A549 (cell line): Measurements from ENCODE around the gene SLC7A11. TPM values are rescaled to one million over a fixed set of nuclear protein-coding genes. Genes with fewer than 3 reads are reported as not detected.

Source experiments
- ATAC-seq, 2 experiments: fragments of 200-7000 bp in 1 of 2; fragments of >200 bp in 1 of 2; cut with Nextera tagmentation in 1 of 2; cut with Tn5 transposase in 1 of 2; 3 replicates each; pipeline versions ENCODE4 v1.8.0 to v1.9.1; 2018 to 2020; ENCODE audit warnings: mild to moderate bottlenecking in 1 of 2, moderate library complexity in 1 of 2
- CTCF ChIA-PET: fragments of 300-600 bp; sonication (Branson Sonifier 250); formaldehyde crosslinking; extraction: SDS; loops from one replicate; lab custom pipeline; 2021; ENCODE audit warnings: antibody characterized with exemption, inconsistent platforms; lab: Yijun Ruan, JAX
- POLR2A ChIA-PET: fragments of 350-600 bp; formaldehyde crosslinking; extraction: SDS; loops from one replicate; lab custom pipeline; 2021; ENCODE audit warnings: antibody characterized with exemption, inconsistent platforms; lab: Yijun Ruan, JAX
- DNase-seq, 2 experiments: peaks; one replicate each; pipeline versions ENCODE4 v3.0.0 to v3.0.0-alpha.2; 2011 to 2016; ENCODE audit warnings: low read depth in 1 of 2, low spot score in 1 of 2
- FAIRE-seq: peaks from 2 replicates; lab custom pipeline; 2011; peaks lifted over from hg19 to GRCh38; lab: Jason Lieb, UNC
- H3K27ac ChIP-seq, 2 experiments: fragments of >200 bp; sonication (Bioruptor Twin); formaldehyde crosslinking; 3 replicates each; pipeline ENCODE4 v1.5.1; 2016 to 2017
- H3K4me1 ChIP-seq: fragments of >200 bp; sonication (Bioruptor Twin); formaldehyde crosslinking; 3 replicates; pipeline ENCODE4 v1.6.1; 2016
- H3K4me2 ChIP-seq: fragments of >200 bp; sonication (Bioruptor Twin); formaldehyde crosslinking; 3 replicates; pipeline ENCODE4 v1.6.1; 2016
- H3K4me3 ChIP-seq: fragments of >200 bp; sonication (Bioruptor Twin); formaldehyde crosslinking; 3 replicates; pipeline ENCODE4 v1.5.1; 2016
- H3K9me3 ChIP-seq: fragments of >200 bp; sonication (Bioruptor Twin); formaldehyde crosslinking; 3 replicates; pipeline ENCODE4 v1.6.1; 2016
- ATOH8 ChIP-seq: fragments of 250-450 bp; sonication (Bioruptor Pico); IDR thresholded peaks from 2 replicates; pipeline ENCODE4 v1.5.0; 2020; ENCODE audit warnings: low read depth, mild to moderate bottlenecking, moderate library complexity
- BHLHE40 ChIP-seq: IDR thresholded peaks from 2 replicates; pipeline ENCODE4 v1.6.1; 2012; ENCODE audit warnings: low read depth, low read length, inconsistent platforms
- CEBPB ChIP-seq, 2 experiments: fragments of >200 bp in 1 of 2; sonication (Bioruptor Twin) in 1 of 2; formaldehyde crosslinking in 1 of 2; IDR thresholded peaks; 2 replicates each; pipeline ENCODE4 v1.6.1; 2012 to 2016
- CHD4 ChIP-seq: fragments of 200-600 bp; sonication (generic); IDR thresholded peaks from 2 replicates; pipeline ENCODE4 v1.6.1; 2016; ENCODE audit warnings: antibody characterized with exemption, mild to moderate bottlenecking, borderline replicate concordance
- EHMT2 ChIP-seq: fragments of 200-600 bp; sonication (generic); IDR thresholded peaks from 2 replicates; pipeline ENCODE4 v1.6.1; 2016; ENCODE audit warnings: antibody characterized with exemption, low read depth, mild to moderate bottlenecking, moderate library complexity
- ELK1 ChIP-seq: fragments of 150-350 bp; IDR thresholded peaks from 2 replicates; pipeline ENCODE4 v1.6.1; 2014; ENCODE audit warnings: low read depth, mild to moderate bottlenecking, low read length
- EP300 ChIP-seq, 2 experiments: fragments of >200 bp; sonication (Bioruptor Twin); formaldehyde crosslinking; IDR thresholded peaks; 2 replicates in 1 of 2; 3 replicates in 1 of 2; pipeline ENCODE4 v1.6.1; 2016 to 2017
- FOSB ChIP-seq: fragments of 250-450 bp; sonication (Bioruptor Pico); IDR thresholded peaks from 2 replicates; pipeline ENCODE4 v1.5.0; 2020; ENCODE audit warnings: mild to moderate bottlenecking, moderate library complexity
- FOSL2 ChIP-seq, 2 experiments: fragments of 450-650 bp in 1 of 2; fragments of >200 bp in 1 of 2; sonication (Bioruptor Twin) in 1 of 2; formaldehyde crosslinking; IDR thresholded peaks; 2 replicates each; pipeline versions ENCODE4 v1.5.0 to v1.6.1; 2016 to 2020; ENCODE audit warnings: mild to moderate bottlenecking in 1 of 2, moderate library complexity in 1 of 2
- HDAC2 ChIP-seq: fragments of 200-600 bp; sonication (generic); IDR thresholded peaks from 2 replicates; pipeline ENCODE4 v1.6.1; 2016
- HES2 ChIP-seq: fragments of >200 bp; sonication (Bioruptor Twin); formaldehyde crosslinking; IDR thresholded peaks from 2 replicates; pipeline ENCODE4 v1.6.1; 2016
- HOXA7 ChIP-seq: fragments of 250-450 bp; sonication (Bioruptor Pico); IDR thresholded peaks from 2 replicates; pipeline ENCODE4 v1.5.0; 2020; ENCODE audit warnings: mild to moderate bottlenecking, moderate library complexity
- HOXB5 ChIP-seq: fragments of 250-450 bp; sonication (Bioruptor Pico); IDR thresholded peaks from 2 replicates; pipeline ENCODE4 v1.5.0; 2020; ENCODE audit warnings: mild to moderate bottlenecking, moderate library complexity
- JUN ChIP-seq, 2 experiments: fragments of >200 bp; sonication (Bioruptor Twin); formaldehyde crosslinking; IDR thresholded peaks; 2 replicates in 1 of 2; 3 replicates in 1 of 2; pipeline ENCODE4 v1.6.1; 2016 to 2017
- JUNB ChIP-seq: fragments of >200 bp; sonication (Bioruptor Twin); formaldehyde crosslinking; IDR thresholded peaks from 2 replicates; pipeline ENCODE4 v1.6.1; 2016
- MAFK ChIP-seq: fragments of 450-650 bp; IDR thresholded peaks from 2 replicates; pipeline ENCODE4 v1.6.1; 2014; ENCODE audit not compliant: partially characterized antibody
- MYC ChIP-seq: IDR thresholded peaks from 2 replicates; pipeline ENCODE4 v1.6.1; 2012; ENCODE audit warnings: mild to moderate bottlenecking, inconsistent platforms, low read length, improper control_type of control experiment, borderline replicate concordance
- POLR2A ChIP-seq: IDR thresholded peaks from 2 replicates; pipeline ENCODE4 v1.6.1; 2012; ENCODE audit warnings: mild to moderate bottlenecking, low read length
- RAD21 ChIP-seq, 2 experiments: fragments of >200 bp in 1 of 2; sonication (Bioruptor Twin) in 1 of 2; formaldehyde crosslinking in 1 of 2; IDR thresholded peaks in 1 of 2; conservative IDR thresholded peaks in 1 of 2; 2 replicates in 1 of 2; 3 replicates in 1 of 2; pipeline ENCODE4 v1.6.1; 2012 to 2018; ENCODE audit warnings: inconsistent platforms in 1 of 2
- RARB ChIP-seq: fragments of 250-450 bp; sonication (Bioruptor Pico); IDR thresholded peaks from 2 replicates; pipeline ENCODE4 v1.8.0; 2021; ENCODE audit warnings: mild to moderate bottlenecking, moderate library complexity
- RCOR1 ChIP-seq: fragments of 150-350 bp; IDR thresholded peaks from 2 replicates; pipeline ENCODE4 v1.6.1; 2014; ENCODE audit warnings: antibody characterized with exemption, low read length, low read depth
- REST ChIP-seq: fragments of 200-600 bp; sonication (generic); IDR thresholded peaks from 2 replicates; pipeline ENCODE4 v1.6.1; 2016; ENCODE audit warnings: antibody characterized with exemption, mild to moderate bottlenecking, moderate library complexity
- RFX5 ChIP-seq: fragments of 450-650 bp; IDR thresholded peaks from 2 replicates; pipeline ENCODE4 v1.7.1; 2014; ENCODE audit warnings: antibody characterized with exemption, mild to moderate bottlenecking, moderate library complexity
- RNF2 ChIP-seq: fragments of 200-600 bp; sonication (generic); IDR thresholded peaks from 2 replicates; pipeline ENCODE4 v1.6.1; 2016; ENCODE audit warnings: low read depth, mild to moderate bottlenecking, antibody characterized with exemption, moderate library complexity, borderline replicate concordance
- SMC3 ChIP-seq: fragments of >200 bp; sonication (Bioruptor Twin); formaldehyde crosslinking; IDR thresholded peaks from 3 replicates; pipeline ENCODE4 v1.6.1; 2018; ENCODE audit warnings: inconsistent platforms
- ZC3H11A ChIP-seq: fragments of 450-650 bp; IDR thresholded peaks from 2 replicates; pipeline ENCODE4 v1.6.1; 2014; ENCODE audit warnings: antibody characterized with exemption, mild to moderate bottlenecking
- ZSCAN20 ChIP-seq: fragments of 250-450 bp; sonication (Bioruptor Pico); IDR thresholded peaks from 2 replicates; pipeline ENCODE4 v1.8.0; 2022; ENCODE audit warnings: mild to moderate bottlenecking, moderate library complexity
- WGBS: methylation state at CpG from one replicate; pipeline ENCODE4 v1.1.6; 2017; ENCODE audit errors: missing lambda C conversion rate; 5-methylcytosine and 5-hydroxymethylcytosine counted together
- polyA plus RNA-seq, 4 experiments: library from polyadenylated mRNA; depleted of rRNA in 3 of 4; stranded (reverse); fragments of >200 nt; fragmentation: RNase III in 1 of 4; extraction: RNeasy Plus Mini Kit Qiagen cat#74134 plus additional on column Dnase treatment in 1 of 4; gene quantifications; 2 replicates in 3 of 4; 3 replicates in 1 of 4; pipeline ENCODE4 v1.2.3, GENCODE V29; 2011 to 2017
- TF ChIP-seq, protein P1 (sequence below): IDR thresholded peaks from 2 replicates; pipeline ENCODE4 v1.6.1; 2012

The SLC7A11 gene
- polyA plus RNA-seq, 2 of the 4 experiments (the other 2 are of a cell fraction): 52.4 to 161 TPM

GRCh38 chr4:138200236-138200590, 41.9 kb downstream of the SLC7A11 start:
- DNase-seq (no peak), FAIRE-seq (no peak), ATAC-seq (no peak)
- H3K4me3 ChIP-seq: no peak overlapping the region
- peak overlapping the region; percentile 72 to 76; a peak in 5 of 6 replicates for H3K27ac ChIP-seq
- H3K4me1 ChIP-seq: peaks cover 96% of the 10 kb centered on the region
- no peak for TF ChIP-seq REST
- no peak for TF ChIP-seq FOSB
- TF ChIP-seq BHLHE40: no peak
- TF ChIP-seq RCOR1: no peak
- no peak for TF ChIP-seq MAFK
- no peak for TF ChIP-seq MYC
- no peak for TF ChIP-seq EP300 (IDR thresholded peaks at IDR 0.05)
- TF ChIP-seq HOXA7 (CRISPR knock-in tag): no peak
- no peak for TF ChIP-seq JUNB
- POLR2A ChIA-PET: interaction anchor here (1.4 kb wide), 1 partner anchor 42 kb away, joined by 4 read pairs; the partner anchor contains the start of gene SLC7A11
- CTCF ChIA-PET: interaction anchor here (0.8 to 1.8 kb wide), 3 partner anchors 9 to 738 kb away, joined by 3 to 4 read pairs (median 3); no protein-coding TSS in a partner anchor
- H3K4me2 ChIP-seq: peak overlapping the region; percentile 79
- WGBS: 3% methylated on average over 1 of the region's 1 CpG
- no peaks in the 10 kb centered on the region for H3K9me3 ChIP-seq

GRCh38 chr4:138199568-138200235, 42.4 kb downstream of the SLC7A11 start:
- peak in 1 of 2 experiments; percentile 81 for DNase-seq
- FAIRE-seq: no peak
- ChIA-PET CTCF (interaction anchor here (0.8 to 1.8 kb wide), 3 partner anchors 9 to 738 kb away, joined by 3 to 4 read pairs (median 3); no protein-coding TSS in a partner anchor), POLR2A (interaction anchor here (1.4 kb wide), 1 partner anchor 43 kb away, joined by 4 read pairs; the partner anchor contains the start of gene SLC7A11)
- Histone ChIP-seq H3K27ac (peak overlapping the region; percentile 76 to 86), H3K4me3 (0 out of 3 replicates have a peak overlapping the region, but pooled peaks have one; percentile 14), H3K4me2 (peak overlapping the region; percentile 79), H3K4me1 (peaks cover 96% of the 10 kb centered on the region), H3K9me3 (no peaks in the 10 kb centered on the region)
- ATAC-seq: peak; percentile 64 to 77
- TF ChIP-seq CEBPB (IDR thresholded peaks at IDR 0.05) (peak; percentile 57 to 67; a peak in 3 of 4 replicates), HOXB5 (CRISPR knock-in tag) (no peak), RAD21 (conservative IDR thresholded peaks at IDR 0.05 in 1 of 2, IDR thresholded peaks at IDR 0.05 in 1 of 2) (0 out of 5 replicates have a peak, but pooled peaks of 1 of the 2 experiments have one; percentile 14), CHD4 (no peak), ZSCAN20 (no peak), ATOH8 (CRISPR knock-in tag) (no peak), FOSL2 (IDR thresholded peaks at IDR 0.05) (no peak), FOSL2 (CRISPR knock-in tag; IDR thresholded peaks at IDR 0.05) (peak; percentile 54), HES2 (no peak), SMC3 (no peak), MAFK (no peak), EHMT2 (no peak), ZC3H11A (no peak), ELK1 (no peak), HDAC2 (no peak), JUNB (peak; percentile 64), RARB (CRISPR knock-in tag) (no peak), RNF2 (no peak), RFX5 (no peak), HOXA7 (CRISPR knock-in tag) (no peak), EP300 (IDR thresholded peaks at IDR 0.05) (peak in 1 of 2 experiments; percentile 68; a peak in 2 of 5 replicates), JUN (IDR thresholded peaks at IDR 0.05) (peak; percentile 59 to 66; a peak in 3 of 5 replicates), POLR2A (no peak)
- TF ChIP-seq, protein P1, sequence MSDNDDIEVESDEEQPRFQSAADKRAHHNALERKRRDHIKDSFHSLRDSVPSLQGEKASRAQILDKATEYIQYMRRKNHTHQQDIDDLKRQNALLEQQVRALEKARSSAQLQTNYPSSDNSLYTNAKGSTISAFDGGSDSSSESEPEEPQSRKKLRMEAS: no peak
- WGBS: 15% methylated on average over 5 of the region's 5 CpGs
